Breast epithelium (tissue), 4 donors: ENCODE results near the gene FCAMR. TPM values are rescaled to one million over a fixed set of nuclear protein-coding genes. Genes with fewer than 3 reads are reported as not detected.

Source experiments
- DNase-seq, 2 donors: peaks; one replicate each; pipeline ENCODE4 v3.0.0-alpha.2; 2019; ENCODE audit warnings: low spot score in 2 of 2
- H3K27ac ChIP-seq, 2 donors: fragments of 200-600 bp; sonication (generic) in 1 of 2; one replicate each; pipeline ENCODE4 v1.5.1; 2016 to 2019; ENCODE audit warnings: mild to moderate bottlenecking in 1 of 2
- H3K27me3 ChIP-seq, 2 donors: fragments of 200-600 bp; sonication (generic) in 1 of 2; one replicate each; pipeline versions ENCODE4 v1.5.1 to v1.6.0; 2017 to 2019; ENCODE audit warnings: control low read depth in 1 of 2, mild to moderate bottlenecking in 1 of 2
- H3K36me3 ChIP-seq: fragments of 200-600 bp; one replicate; pipeline ENCODE4 v1.5.1; 2019
- H3K4me1 ChIP-seq, 2 donors: fragments of 200-600 bp; sonication (generic); one replicate each; pipeline ENCODE4 v1.5.1; 2016 to 2019; ENCODE audit warnings: control low read depth in 1 of 2
- H3K4me3 ChIP-seq, 3 donors: fragments of 200-600 bp; sonication (generic); 1 replicate in 2 of 3; 2 replicates in 1 of 3; pipeline ENCODE4 v1.5.1; 2016 to 2019; ENCODE audit warnings: mild to moderate bottlenecking in 3 of 3, moderate library complexity in 2 of 3
- H3K9me3 ChIP-seq, 2 donors: fragments of 200-600 bp; sonication (generic) in 1 of 2; one replicate each; pipeline ENCODE4 v1.5.1; 2016 to 2019; ENCODE audit warnings: control low read depth in 1 of 2
- POLR2A ChIP-seq: fragments of 450-650 bp; IDR thresholded peaks from one replicate; pipeline ENCODE4 v1.6.1; 2016; ENCODE audit warnings: antibody characterized with exemption, mild to moderate bottlenecking, moderate library complexity
- POLR2AphosphoS5 ChIP-seq, 3 donors: sonication (generic); formaldehyde crosslinking; IDR thresholded peaks; one replicate each; pipeline ENCODE4 v1.6.1; 2017; ENCODE audit warnings: antibody characterized with exemption in 3 of 3
- intact Hi-C: fragments of 100-400 bp; cut with DNase I; formaldehyde crosslinking; loops from one replicate; pipeline ENCODE4 v1.15.1; 2023; ENCODE audit warnings: low total_unique reads
- total RNA-seq, 3 donors: library from RNA; depleted of rRNA; stranded (reverse); fragments of >200 nt; gene quantifications; one replicate each; pipeline ENCODE4 v1.1.0, GENCODE V29; 2016
- TF ChIP-seq, protein P1 (sequence below), 3 donors: fragments of 450-650 bp; IDR thresholded peaks; one replicate each; pipeline ENCODE4 v1.5.1; 2016 to 2017; ENCODE audit warnings: antibody characterized with exemption in 3 of 3, mild to moderate bottlenecking in 3 of 3, moderate library complexity in 3 of 3

Gene FCAMR
- total RNA-seq, 3 donors from 2014 or later, result not detected

DNA sequence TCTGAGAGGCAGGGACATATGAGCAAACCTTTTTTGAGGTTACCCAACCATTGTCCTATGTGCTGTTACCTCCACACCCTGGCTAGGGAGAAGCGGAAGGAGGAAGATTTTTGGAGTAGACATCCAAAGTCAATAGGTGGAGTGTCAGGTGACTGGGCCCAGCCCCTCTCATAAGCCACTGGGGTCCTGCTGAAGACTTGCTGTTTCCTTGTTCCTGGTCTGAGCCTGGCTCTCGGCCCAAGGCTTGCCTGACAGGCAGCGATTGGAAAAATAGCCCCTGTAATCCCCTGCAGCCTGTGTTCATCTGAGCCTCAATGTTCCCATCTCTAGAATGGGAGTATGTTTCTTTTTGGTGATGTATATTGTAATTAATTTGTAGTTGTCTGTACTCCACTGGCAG, 17.1 kb downstream of the FCAMR start:
- Histone ChIP-seq H3K4me1 (peaks cover 0 to 9% of the 10 kb centered on the region in 2 donors), H3K4me3 (no peak overlapping the region), H3K36me3 (no peaks in the 10 kb centered on the region), H3K27ac (peak overlapping the region; percentile 79 to 85), H3K9me3 (no peaks in the 10 kb centered on the region), H3K27me3 (no peaks in the 10 kb centered on the region)
- intact Hi-C loops, result no loop called here
- TF ChIP-seq POLR2AphosphoS5 (IDR thresholded peaks at IDR 0.05) (peak in 1 of 3 donors; percentile 24), POLR2A (no peak)
- TF ChIP-seq, protein P1, sequence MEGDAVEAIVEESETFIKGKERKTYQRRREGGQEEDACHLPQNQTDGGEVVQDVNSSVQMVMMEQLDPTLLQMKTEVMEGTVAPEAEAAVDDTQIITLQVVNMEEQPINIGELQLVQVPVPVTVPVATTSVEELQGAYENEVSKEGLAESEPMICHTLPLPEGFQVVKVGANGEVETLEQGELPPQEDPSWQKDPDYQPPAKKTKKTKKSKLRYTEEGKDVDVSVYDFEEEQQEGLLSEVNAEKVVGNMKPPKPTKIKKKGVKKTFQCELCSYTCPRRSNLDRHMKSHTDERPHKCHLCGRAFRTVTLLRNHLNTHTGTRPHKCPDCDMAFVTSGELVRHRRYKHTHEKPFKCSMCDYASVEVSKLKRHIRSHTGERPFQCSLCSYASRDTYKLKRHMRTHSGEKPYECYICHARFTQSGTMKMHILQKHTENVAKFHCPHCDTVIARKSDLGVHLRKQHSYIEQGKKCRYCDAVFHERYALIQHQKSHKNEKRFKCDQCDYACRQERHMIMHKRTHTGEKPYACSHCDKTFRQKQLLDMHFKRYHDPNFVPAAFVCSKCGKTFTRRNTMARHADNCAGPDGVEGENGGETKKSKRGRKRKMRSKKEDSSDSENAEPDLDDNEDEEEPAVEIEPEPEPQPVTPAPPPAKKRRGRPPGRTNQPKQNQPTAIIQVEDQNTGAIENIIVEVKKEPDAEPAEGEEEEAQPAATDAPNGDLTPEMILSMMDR (IDR thresholded peaks at IDR 0.05), result no peak
- peak in 1 of 2 donors; percentile 58 for DNase-seq

DNA sequence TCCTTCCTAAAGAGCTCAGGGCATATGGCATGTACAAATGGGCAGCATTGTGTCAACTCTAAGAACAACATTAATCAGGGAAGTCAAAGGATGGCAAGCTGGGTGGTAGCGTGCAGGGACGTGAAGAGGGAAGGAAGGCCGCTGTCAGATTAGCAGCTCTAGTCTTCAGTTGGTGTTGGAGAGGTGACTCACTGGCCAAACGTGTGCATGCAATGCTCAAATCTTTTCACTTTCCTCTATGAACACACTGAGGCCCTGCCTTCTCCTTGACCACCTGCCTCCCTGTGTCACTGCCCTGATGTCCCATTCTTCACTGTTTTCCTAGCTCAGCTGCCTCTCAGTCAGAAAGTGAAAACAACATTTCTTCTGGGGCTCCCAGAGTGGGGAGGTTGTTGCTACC, 18.1 kb downstream of the FCAMR start:
- intact Hi-C loops, result no loop called here
- no peaks in the 10 kb centered on the region for H3K36me3 ChIP-seq
- H3K9me3 ChIP-seq, result no peaks in the 10 kb centered on the region
- no peaks in the 10 kb centered on the region for H3K27me3 ChIP-seq
- peaks cover 0 to 9% of the 10 kb centered on the region in 2 donors for H3K4me1 ChIP-seq
- DNase-seq, result no peak
- TF ChIP-seq, protein P1 (IDR thresholded peaks at IDR 0.05), result no peak
- TF ChIP-seq POLR2AphosphoS5 (IDR thresholded peaks at IDR 0.05), result no peak
- no peak overlapping the region for H3K4me3 ChIP-seq
- peak overlapping the region; percentile 71 to 79 for H3K27ac ChIP-seq

DNA sequence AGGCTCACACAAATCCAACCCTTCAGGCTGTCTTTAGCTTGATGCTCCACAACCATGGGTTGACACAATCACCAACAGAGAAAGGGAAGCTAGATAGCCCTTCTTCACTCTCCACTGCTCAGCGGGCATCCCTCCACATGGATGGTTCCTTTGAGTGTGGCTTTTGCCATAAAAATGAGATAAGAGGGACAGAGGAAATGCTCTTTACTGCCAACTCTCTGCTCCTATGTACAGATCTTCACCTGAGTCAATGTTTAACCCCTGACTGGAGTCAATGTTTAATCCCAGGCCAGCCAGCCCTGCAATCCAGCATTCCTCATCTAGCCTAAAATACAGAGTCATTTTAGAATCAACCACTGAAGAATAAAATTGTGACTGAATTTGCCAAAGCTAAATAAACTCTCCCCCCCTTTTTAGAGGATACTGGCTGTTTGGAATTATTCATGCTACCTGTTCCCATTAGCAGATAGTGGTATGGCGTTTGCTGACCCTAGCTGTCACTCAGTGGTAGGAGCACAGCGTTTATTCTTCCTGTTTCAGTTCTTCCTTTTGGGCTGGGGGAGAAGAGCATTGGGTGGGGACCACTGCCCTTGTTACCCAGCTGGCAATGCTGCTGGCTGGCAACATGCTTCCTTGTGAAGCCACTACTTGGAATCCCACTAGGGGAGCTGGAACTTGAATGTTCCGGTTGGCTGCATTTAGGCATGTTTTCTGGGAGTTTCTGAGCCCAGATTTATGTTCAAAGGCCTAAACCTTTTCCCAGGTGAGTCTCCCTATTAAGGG, 18.8 kb downstream of the FCAMR start:
- Histone ChIP-seq H3K27me3 (no peaks in the 10 kb centered on the region), H3K4me1 (peaks cover 0 to 9% of the 10 kb centered on the region in 2 donors), H3K36me3 (no peaks in the 10 kb centered on the region), H3K9me3 (no peaks in the 10 kb centered on the region), H3K27ac (peak overlapping the region; percentile 71 to 79), H3K4me3 (no peak overlapping the region)
- intact Hi-C loops, result no loop called here
- TF ChIP-seq POLR2AphosphoS5 (IDR thresholded peaks at IDR 0.05), result no peak
- TF ChIP-seq POLR2A, result no peak
- TF ChIP-seq, protein P1 (IDR thresholded peaks at IDR 0.05), result no peak
- DNase-seq, result no peak

DNA sequence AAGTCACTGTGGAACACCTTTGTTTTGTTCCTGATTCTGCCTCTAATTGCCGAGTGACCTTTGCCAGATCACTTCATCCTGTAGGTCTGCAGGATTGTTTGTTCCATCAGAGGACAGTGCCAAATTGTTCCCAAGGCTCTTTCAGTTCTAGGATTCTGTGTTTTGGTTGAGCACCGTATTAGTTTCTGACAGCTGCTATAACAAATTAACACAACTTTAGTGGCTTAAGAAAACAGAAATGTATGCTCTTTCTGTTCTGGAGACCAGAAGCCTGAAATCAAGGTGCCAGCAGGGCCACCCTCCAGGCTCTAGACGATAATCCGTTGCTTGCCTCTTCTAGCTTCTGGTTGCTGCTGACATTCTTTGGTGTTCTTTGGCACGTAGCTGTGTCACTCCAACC, 20.6 kb downstream of the FCAMR start:
- no peaks in the 10 kb centered on the region for H3K9me3 ChIP-seq
- H3K27me3 ChIP-seq, result no peaks in the 10 kb centered on the region
- no peak overlapping the region for H3K27ac ChIP-seq
- H3K4me1 ChIP-seq, result peaks cover 0 to 9% of the 10 kb centered on the region in 2 donors
- H3K36me3 ChIP-seq, result no peaks in the 10 kb centered on the region
- no peak for DNase-seq
- intact Hi-C loops, result no loop called here
- H3K4me3 ChIP-seq, result no peak overlapping the region
- TF ChIP-seq, protein P1 (IDR thresholded peaks at IDR 0.05), result no peak
- no peak for TF ChIP-seq POLR2A
- TF ChIP-seq POLR2AphosphoS5 (IDR thresholded peaks at IDR 0.05), result no peak

DNA sequence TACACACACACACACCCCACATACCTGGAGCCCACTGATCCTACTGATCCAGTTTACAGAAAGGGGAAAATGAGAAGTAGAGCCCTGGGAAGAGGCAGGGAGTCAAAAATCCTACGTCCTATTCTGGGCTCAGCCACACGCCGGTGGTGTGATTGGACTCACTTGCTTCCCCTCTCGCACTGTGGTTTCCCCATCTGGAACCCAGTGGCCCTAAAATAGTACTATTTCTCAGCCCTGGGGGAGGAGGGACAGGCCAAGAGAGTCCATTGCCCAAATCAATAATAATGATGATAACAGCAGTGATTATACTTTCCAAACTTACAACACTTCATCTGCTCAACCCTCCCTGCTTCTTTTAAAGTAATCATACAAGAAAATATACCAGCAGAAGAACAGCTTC, 21.1 kb downstream of the FCAMR start:
- H3K27me3 ChIP-seq, result no peaks in the 10 kb centered on the region
- no peaks in the 10 kb centered on the region for H3K9me3 ChIP-seq
- TF ChIP-seq, protein P1 (IDR thresholded peaks at IDR 0.05), result no peak
- no peak for TF ChIP-seq POLR2A
- TF ChIP-seq POLR2AphosphoS5 (IDR thresholded peaks at IDR 0.05), result no peak
- no peak overlapping the region for H3K27ac ChIP-seq
- H3K4me3 ChIP-seq, result no peak overlapping the region
- no peaks in the 10 kb centered on the region for H3K36me3 ChIP-seq
- peaks cover 0 to 7% of the 10 kb centered on the region in 2 donors for H3K4me1 ChIP-seq
- intact Hi-C loops, result no loop called here
- no peak for DNase-seq
